Activated CD4-positive, alpha-beta T cell treated with anti-CD3 and anti-CD28 coated beads for 36 hours (primary cell): ENCODE measurements around the gene AMMECR1. TPM values are rescaled to one million over a fixed set of nuclear protein-coding genes. Genes with fewer than 3 reads are reported as not detected.

ENCODE experiments used
- ATAC-seq: fragments of 200-7000 bp; cut with Tn5 transposase; one replicate; pipeline ENCODE4 v1.10.0; 2021; ENCODE audit warnings: mild to moderate bottlenecking, moderate library complexity
- CTCF ChIA-PET: fragments of 350-600 bp; sonication (Branson Sonifier 250); formaldehyde crosslinking; loops from one replicate; lab custom pipeline; 2021; ENCODE audit warnings: antibody characterized with exemption; lab: Charles Lee
- POLR2A ChIA-PET: fragments of 350-600 bp; sonication (Branson Sonifier 250); formaldehyde crosslinking; loops from one replicate; lab custom pipeline; 2021; ENCODE audit warnings: antibody characterized with exemption, inconsistent platforms; lab: Charles Lee
- DNase-seq: peaks from one replicate; pipeline ENCODE4 v3.0.0-alpha.2; 2020
- H3K27ac Mint-ChIP-seq: one replicate; pipeline ENCODE4 v1.8.0; 2021; ENCODE audit warnings: mixed read lengths
- H3K27me3 Mint-ChIP-seq: one replicate; pipeline ENCODE4 v1.8.0; 2021; ENCODE audit warnings: mixed read lengths
- H3K36me3 Mint-ChIP-seq: one replicate; pipeline ENCODE4 v1.8.0; 2021; ENCODE audit warnings: low read depth, mixed read lengths
- H3K4me1 Mint-ChIP-seq: one replicate; pipeline ENCODE4 v1.8.0; 2021; ENCODE audit warnings: mixed read lengths
- H3K4me3 Mint-ChIP-seq: one replicate; pipeline ENCODE4 v1.8.0; 2021; ENCODE audit warnings: mild to moderate bottlenecking, moderate library complexity, mixed read lengths
- H3K9me3 Mint-ChIP-seq: one replicate; pipeline ENCODE4 v1.8.0; 2021; ENCODE audit warnings: low read depth, mixed read lengths
- intact Hi-C, 2 experiments: fragments of 100-400 bp; cut with DNase I in 1 of 2; cut with micrococcal nuclease in 1 of 2; formaldehyde crosslinking; loops; one replicate each; pipeline versions ENCODE4 v1.14.2 to v1.15.1; 2022 to 2024; cut with DNase I, micrococcal nuclease
- total RNA-seq, 2 experiments: library from RNA; stranded (reverse); gene quantifications; one replicate each; pipeline ENCODE4 v1.2.3, GENCODE V29; 2021

The AMMECR1 gene
- total RNA-seq, 2 experiments from 2014 or later: 6.9 to 7.6 TPM

DNA sequence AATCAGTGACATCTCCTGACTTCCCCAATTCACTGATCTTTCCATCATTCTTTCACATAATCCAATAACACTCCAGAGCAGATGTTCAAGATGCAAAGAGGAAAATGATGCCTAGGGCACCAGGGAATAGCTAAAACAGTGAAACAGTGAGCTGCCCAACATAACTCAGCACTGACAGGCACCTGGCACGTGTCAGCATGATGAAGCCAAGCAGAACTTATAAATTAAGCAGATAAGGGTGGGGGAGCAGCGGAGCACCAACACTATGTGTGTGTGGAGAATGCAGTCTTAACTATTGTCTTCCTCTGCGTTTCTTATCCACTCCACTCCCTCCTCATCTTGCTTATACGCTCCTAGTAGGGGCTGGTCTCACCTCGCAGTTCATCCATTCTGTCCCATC, 89.4 kb downstream of the AMMECR1 start:
- intact Hi-C loops: loop anchor here in 1 of 2 experiments (10.0 kb wide), 1 partner anchor 86 kb away; the partner anchor contains the start of gene AMMECR1
- Mint-ChIP-seq H3K4me3 (no peak overlapping the region), H3K27ac (no peak overlapping the region), H3K36me3 (peaks cover 19% of the 10 kb centered on the region), H3K4me1 (peaks cover 50% of the 10 kb centered on the region), H3K27me3 (no peaks in the 10 kb centered on the region), H3K9me3 (peaks cover 2% of the 10 kb centered on the region)
- CTCF ChIA-PET: no interaction called here
- DNase-seq: no peak
- no peak for ATAC-seq
- POLR2A ChIA-PET: no interaction called here

DNA sequence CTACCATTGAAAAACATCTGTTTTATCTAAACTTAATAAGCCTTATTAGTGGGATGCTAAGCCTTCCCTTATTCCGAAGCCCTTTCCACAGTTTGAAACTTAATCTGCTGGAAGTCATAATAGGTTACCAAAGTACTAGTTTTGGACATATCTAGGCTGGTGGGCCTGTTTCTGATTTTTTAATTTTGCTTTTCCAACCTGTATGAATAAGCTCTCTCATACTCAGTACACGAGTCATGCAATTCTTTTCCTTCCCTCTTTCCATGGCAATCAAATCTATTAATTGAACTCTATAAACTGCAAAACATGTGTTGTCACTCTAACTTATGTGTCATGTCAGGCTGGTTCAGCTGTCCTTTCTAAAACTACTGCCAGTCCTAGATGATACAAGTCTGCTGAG, 91.0 kb downstream of the AMMECR1 start:
- H3K4me1 Mint-ChIP-seq: peaks cover 44% of the 10 kb centered on the region
- ChIA-PET POLR2A (no interaction called here), CTCF (interaction anchor here (1.4 kb wide), 1 partner anchor 15 kb away, joined by 3 read pairs; no protein-coding TSS in a partner anchor)
- H3K27me3 Mint-ChIP-seq: no peaks in the 10 kb centered on the region
- intact Hi-C loops: loop anchor here in 1 of 2 experiments (10.0 kb wide), 1 partner anchor 88 kb away; the partner anchor contains the start of gene AMMECR1
- peaks cover 2% of the 10 kb centered on the region for H3K9me3 Mint-ChIP-seq
- H3K36me3 Mint-ChIP-seq: peaks cover 7% of the 10 kb centered on the region
- H3K4me3 Mint-ChIP-seq: no peak overlapping the region
- no peak overlapping the region for H3K27ac Mint-ChIP-seq
- DNase-seq: no peak
- no peak for ATAC-seq

DNA sequence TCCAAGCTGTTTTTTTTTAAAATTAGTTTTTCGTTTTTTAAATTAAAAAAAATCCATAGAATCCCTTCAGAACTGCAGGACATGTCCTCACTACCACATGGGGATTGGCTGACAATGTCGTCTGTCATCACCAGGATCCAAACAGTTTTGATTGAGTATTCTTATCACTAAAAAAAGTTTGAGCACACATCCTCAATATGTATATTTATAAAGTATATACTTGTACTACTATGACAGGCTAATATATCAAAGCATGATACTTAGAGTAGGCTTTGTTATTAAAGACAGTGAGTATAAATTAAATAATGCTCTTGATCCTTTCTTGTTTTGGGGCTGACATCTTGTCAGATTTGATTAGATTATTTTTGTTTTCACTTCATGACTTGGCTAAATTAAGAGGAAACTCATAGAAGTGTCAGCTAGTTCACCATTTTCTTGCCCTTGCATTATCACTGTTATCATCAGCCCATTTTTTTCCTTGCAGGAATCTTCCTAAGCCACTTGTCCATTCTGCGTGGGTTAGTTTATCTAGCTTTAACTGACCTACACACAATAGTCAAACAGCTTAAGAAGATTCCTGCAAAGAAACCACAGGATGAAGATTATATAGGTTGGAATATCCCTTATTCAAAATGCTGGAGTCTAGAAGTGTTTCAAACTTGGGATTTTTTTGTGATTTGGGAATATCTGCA, 92.8 kb downstream of the AMMECR1 start:
- no peak for DNase-seq
- Mint-ChIP-seq H3K9me3 (no peaks in the 10 kb centered on the region), H3K27ac (no peak overlapping the region), H3K4me1 (peaks cover 32% of the 10 kb centered on the region), H3K36me3 (no peaks in the 10 kb centered on the region), H3K27me3 (no peaks in the 10 kb centered on the region), H3K4me3 (no peak overlapping the region)
- ChIA-PET POLR2A (no interaction called here), CTCF (interaction anchor here (0.6 kb wide), 1 partner anchor 11 kb away, joined by 3 read pairs; no protein-coding TSS in a partner anchor)
- intact Hi-C loops: loop anchor here in 1 of 2 experiments (10.0 kb wide), 1 partner anchor 90 kb away; the partner anchor contains the start of gene AMMECR1
- ATAC-seq: no peak

DNA sequence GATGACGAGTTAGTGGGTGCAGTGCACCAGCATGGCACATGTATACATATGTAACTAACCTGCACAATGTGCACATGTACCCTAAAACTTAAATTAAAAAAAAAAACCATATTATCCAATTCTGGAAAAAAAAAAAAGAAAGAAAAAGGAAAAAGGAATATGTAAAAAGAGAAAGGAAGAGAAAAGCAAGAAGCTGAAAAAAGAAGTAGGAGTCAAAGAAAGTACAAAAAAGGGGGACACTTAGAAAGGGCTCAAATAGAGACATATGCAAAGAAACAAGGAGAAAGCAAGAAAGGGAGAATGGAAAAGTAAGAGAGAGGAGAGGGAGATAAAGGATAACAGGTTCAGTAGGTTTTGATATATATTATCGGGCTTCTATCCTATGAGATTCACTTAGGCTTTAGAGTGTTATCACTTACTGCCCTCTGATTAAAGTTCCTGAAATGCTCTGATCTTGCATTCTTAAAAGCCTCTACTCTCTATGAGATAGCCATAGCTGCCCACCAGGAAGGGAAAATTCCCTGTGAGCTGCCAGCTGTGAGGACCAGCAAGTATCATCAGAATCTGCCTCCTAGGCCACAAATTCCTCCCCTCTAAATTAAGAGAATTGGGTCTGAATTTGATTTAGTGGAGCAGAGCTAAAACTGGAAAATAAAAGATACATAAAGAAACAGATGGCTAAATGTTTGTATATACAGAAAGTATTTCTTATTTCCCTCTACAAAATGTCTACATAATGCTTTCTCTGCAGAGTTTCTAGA, 95.2 kb downstream of the AMMECR1 start:
- POLR2A ChIA-PET: no interaction called here
- Mint-ChIP-seq H3K27ac (no peak overlapping the region), H3K36me3 (no peaks in the 10 kb centered on the region), H3K9me3 (no peaks in the 10 kb centered on the region), H3K27me3 (no peaks in the 10 kb centered on the region), H3K4me1 (peaks cover 27% of the 10 kb centered on the region), H3K4me3 (no peak overlapping the region)
- DNase-seq (no peak), ATAC-seq (no peak)
- CTCF ChIA-PET: interaction anchor here (0.6 to 0.7 kb wide), 2 partner anchors 15 to 64 kb away, joined by 3 read pairs; no protein-coding TSS in a partner anchor
- intact Hi-C loops: loop anchor here in 1 of 2 experiments (10.0 kb wide), 1 partner anchor 92 kb away; the partner anchor contains the start of gene AMMECR1

DNA sequence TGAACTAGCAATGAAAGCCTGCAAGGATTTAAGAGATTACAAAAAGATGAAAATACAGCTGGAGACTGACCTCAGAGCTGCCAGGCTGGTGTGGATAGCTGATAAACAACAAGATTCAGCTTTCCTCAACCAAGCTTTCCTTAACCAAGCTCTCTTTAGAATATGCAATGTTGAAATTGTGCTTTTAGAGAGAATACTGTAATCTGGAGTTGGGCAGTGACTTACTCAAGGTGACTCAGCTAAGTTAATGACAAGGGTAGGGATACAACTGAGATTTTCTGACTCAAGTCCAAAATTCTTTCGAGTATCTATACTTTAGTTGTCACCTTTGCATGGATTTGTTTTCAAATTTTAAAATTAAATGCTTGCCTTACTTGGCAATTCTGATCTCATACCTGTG, 98.0 kb downstream of the AMMECR1 start:
- H3K27me3 Mint-ChIP-seq: no peaks in the 10 kb centered on the region
- intact Hi-C loops: loop anchor here in 1 of 2 experiments (10.0 kb wide), 1 partner anchor 95 kb away; the partner anchor contains the start of gene AMMECR1
- H3K4me1 Mint-ChIP-seq: peaks cover 22% of the 10 kb centered on the region
- H3K9me3 Mint-ChIP-seq: no peaks in the 10 kb centered on the region
- H3K4me3 Mint-ChIP-seq: no peak overlapping the region
- POLR2A ChIA-PET: no interaction called here
- DNase-seq (no peak), ATAC-seq (peak; percentile 64)
- peaks cover 4% of the 10 kb centered on the region for H3K36me3 Mint-ChIP-seq
- CTCF ChIA-PET: interaction anchor here (1.4 kb wide), 1 partner anchor 9 kb away, joined by 4 read pairs; no protein-coding TSS in a partner anchor
- H3K27ac Mint-ChIP-seq: no peak overlapping the region

DNA sequence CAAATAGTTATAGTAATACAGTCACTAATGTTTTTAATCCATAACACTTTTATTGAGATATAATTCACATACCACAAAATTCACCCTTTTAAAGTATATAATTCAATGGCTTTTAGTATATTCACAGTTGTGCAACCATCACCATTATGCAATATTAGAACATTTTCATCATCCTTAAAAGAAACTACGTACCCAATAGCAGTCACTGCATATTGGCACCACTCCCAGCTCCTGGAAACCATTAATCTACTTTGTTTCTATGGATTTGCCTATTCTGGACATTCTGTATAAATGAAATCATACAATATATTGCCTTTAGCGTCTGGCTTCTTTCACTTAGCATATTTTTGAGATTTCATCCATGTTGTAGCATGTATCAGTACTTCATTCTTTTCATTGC, 99.3 kb downstream of the AMMECR1 start:
- ChIA-PET CTCF (interaction anchor here (1.4 kb wide), 1 partner anchor 8 kb away, joined by 4 read pairs; no protein-coding TSS in a partner anchor), POLR2A (no interaction called here)
- Mint-ChIP-seq H3K4me3 (no peak overlapping the region), H3K9me3 (no peaks in the 10 kb centered on the region), H3K27me3 (no peaks in the 10 kb centered on the region), H3K36me3 (peaks cover 7% of the 10 kb centered on the region), H3K27ac (no peak overlapping the region), H3K4me1 (peaks cover 21% of the 10 kb centered on the region)
- ATAC-seq: no peak
- no peak for DNase-seq
- intact Hi-C loops: no loop called here

DNA sequence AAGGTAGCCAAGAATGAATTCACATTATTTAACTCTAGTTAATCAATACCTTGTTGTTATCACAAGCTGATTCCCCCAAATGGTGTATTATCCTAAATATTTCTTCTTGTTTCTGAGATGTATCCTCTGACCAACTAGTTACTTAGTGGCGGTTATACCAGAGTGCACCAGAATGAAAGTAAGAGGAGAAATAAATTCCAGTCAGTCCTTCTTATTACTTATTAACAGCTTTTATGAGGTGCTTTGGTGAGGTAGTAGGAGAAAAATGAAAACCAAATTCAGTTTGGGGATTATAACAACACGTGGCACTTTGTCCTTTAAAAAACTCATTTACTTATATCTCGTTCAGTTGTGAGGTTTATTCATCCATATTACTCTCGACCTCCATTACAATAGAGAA, 101.9 kb downstream of the AMMECR1 start:
- CTCF ChIA-PET: no interaction called here
- intact Hi-C loops: no loop called here
- H3K4me3 Mint-ChIP-seq: no peak overlapping the region
- peaks cover 10% of the 10 kb centered on the region for H3K36me3 Mint-ChIP-seq
- ATAC-seq (no peak), DNase-seq (no peak)
- H3K27me3 Mint-ChIP-seq: no peaks in the 10 kb centered on the region
- no peak overlapping the region for H3K27ac Mint-ChIP-seq
- peaks cover 18% of the 10 kb centered on the region for H3K4me1 Mint-ChIP-seq
- POLR2A ChIA-PET: interaction anchor here (0.5 kb wide), 1 partner anchor 516 kb away, joined by 3 read pairs; no protein-coding TSS in a partner anchor
- no peaks in the 10 kb centered on the region for H3K9me3 Mint-ChIP-seq

DNA sequence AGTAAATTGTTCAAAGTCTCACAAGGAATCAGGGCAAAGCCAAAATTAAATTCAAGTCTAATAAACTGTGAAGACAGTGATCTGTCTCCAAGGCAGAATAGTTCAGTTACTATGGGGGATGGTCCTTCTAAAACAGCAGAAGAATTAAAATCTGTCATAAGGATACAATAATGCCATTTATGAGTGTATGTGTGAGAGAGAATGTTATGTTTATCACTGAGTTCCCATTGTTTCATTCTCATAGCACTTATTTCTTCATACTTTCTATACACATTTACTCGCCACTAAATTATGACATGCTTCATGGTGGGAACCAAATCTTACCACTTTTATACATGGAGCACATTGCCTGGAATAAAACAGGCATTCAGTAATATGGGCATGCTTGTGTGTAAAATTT, 102.5 kb downstream of the AMMECR1 start:
- CTCF ChIA-PET: no interaction called here
- Mint-ChIP-seq H3K27me3 (no peaks in the 10 kb centered on the region), H3K9me3 (no peaks in the 10 kb centered on the region), H3K4me1 (peaks cover 23% of the 10 kb centered on the region), H3K27ac (no peak overlapping the region), H3K4me3 (no peak overlapping the region), H3K36me3 (peaks cover 10% of the 10 kb centered on the region)
- no peak for DNase-seq
- intact Hi-C loops: no loop called here
- no peak for ATAC-seq
- POLR2A ChIA-PET: no interaction called here

DNA sequence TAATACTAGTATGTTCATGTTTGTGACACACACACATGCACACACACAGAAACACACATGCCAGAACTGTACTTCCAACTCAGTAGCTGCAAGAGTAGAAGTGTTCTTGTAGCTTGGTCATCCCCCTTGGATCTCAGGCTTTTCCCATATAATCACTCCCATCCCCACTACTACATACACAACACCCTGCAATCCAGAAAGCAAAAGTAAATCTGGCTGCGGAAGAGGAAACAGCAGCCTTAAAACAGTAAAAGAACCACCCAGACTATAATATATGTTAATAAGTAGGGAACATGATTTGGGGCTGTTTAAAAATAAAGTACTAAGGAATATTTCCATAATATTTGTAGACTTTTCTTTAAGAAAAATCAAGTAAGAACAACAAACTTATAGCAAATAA, 103.2 kb downstream of the AMMECR1 start:
- ChIA-PET POLR2A (no interaction called here), CTCF (interaction anchor here (0.6 to 0.8 kb wide), 2 partner anchors 10 to 68 kb away, joined by 3 to 4 read pairs; no protein-coding TSS in a partner anchor)
- Mint-ChIP-seq H3K4me3 (no peak overlapping the region), H3K36me3 (peaks cover 10% of the 10 kb centered on the region), H3K27me3 (no peaks in the 10 kb centered on the region), H3K27ac (no peak overlapping the region), H3K9me3 (no peaks in the 10 kb centered on the region), H3K4me1 (peaks cover 21% of the 10 kb centered on the region)
- no peak for ATAC-seq
- intact Hi-C loops: no loop called here
- DNase-seq: no peak

DNA sequence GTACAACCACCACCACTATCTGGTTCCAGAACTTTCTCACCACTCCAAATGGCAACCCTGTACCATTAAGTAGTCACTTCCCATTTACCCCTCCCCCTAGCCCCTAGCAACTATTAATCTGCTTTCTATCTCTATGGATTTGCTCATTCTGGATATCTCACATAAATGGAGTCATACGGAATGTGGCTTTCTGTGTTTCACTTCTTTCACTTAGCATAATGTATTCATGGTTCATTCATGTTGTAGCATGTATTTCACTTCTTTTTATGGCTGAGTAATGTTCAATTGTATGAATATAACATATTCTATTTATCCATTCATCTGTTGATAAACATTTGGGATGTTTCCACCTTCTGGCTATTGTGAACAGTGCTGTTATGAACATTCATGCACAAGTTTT, 104.7 kb downstream of the AMMECR1 start:
- Mint-ChIP-seq H3K4me3 (no peak overlapping the region), H3K27ac (no peak overlapping the region), H3K9me3 (no peaks in the 10 kb centered on the region), H3K4me1 (peaks cover 18% of the 10 kb centered on the region), H3K27me3 (no peaks in the 10 kb centered on the region), H3K36me3 (peaks cover 10% of the 10 kb centered on the region)
- no peak for DNase-seq
- intact Hi-C loops: no loop called here
- POLR2A ChIA-PET: no interaction called here
- no peak for ATAC-seq
- CTCF ChIA-PET: no interaction called here

DNA sequence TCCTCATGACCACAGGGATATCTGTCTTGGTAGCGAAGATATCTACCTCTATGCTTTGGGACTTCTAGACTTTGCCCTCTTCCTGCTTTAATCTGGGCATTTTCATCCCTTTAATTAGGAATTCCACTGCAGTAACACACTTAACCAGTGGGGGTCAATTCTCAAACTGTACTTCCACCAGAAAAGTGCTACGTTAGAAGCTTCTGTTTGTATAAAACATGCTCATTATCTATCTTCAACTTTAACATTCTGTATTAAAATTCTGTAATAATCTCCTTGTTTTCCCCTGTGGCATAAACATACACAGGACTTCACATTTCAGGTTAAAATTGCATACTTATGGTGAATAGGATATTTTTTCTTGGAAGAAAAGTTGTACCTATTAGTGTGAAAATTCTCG, 105.6 kb downstream of the AMMECR1 start:
- DNase-seq (no peak), ATAC-seq (no peak)
- CTCF ChIA-PET: interaction anchor here (1.1 kb wide), 1 partner anchor 15 kb away, joined by 3 read pairs; no protein-coding TSS in a partner anchor
- Mint-ChIP-seq H3K27ac (no peak overlapping the region), H3K36me3 (peaks cover 10% of the 10 kb centered on the region), H3K9me3 (no peaks in the 10 kb centered on the region), H3K4me3 (no peak overlapping the region), H3K27me3 (no peaks in the 10 kb centered on the region), H3K4me1 (peaks cover 12% of the 10 kb centered on the region)
- POLR2A ChIA-PET: interaction anchor here (0.8 kb wide), 1 partner anchor 1565 kb away, joined by 3 read pairs; no protein-coding TSS in a partner anchor
- intact Hi-C loops: no loop called here
